HCT116 (cell line): Measurements from ENCODE around the gene UTS2R. TPM values are rescaled to one million over a fixed set of nuclear protein-coding genes. Genes with fewer than 3 reads are reported as not detected.

Source experiments
- ATAC-seq: fragments of 200-7000 bp; cut with Tn5 transposase; 2 replicates; pipeline ENCODE4 v1.9.1; 2020; ENCODE audit warnings: mild to moderate bottlenecking, moderate library complexity
- BruUV-seq: library from RNA; stranded (reverse); fragments of 400-500 nt; replicated peaks from 2 replicates; lab custom pipeline; 2021; lab: Mats Ljungman, UMichigan
- CTCF ChIA-PET: fragments of 300-600 bp; sonication (Branson Sonifier 250); formaldehyde crosslinking; loops from one replicate; lab custom pipeline; 2021; ENCODE audit warnings: antibody characterized with exemption; lab: Charles Lee
- POLR2A ChIA-PET: fragments of 300-600, 350-600 bp; sonication (Branson Sonifier 250); formaldehyde crosslinking; loops from one replicate; lab custom pipeline; 2021; ENCODE audit warnings: antibody characterized with exemption; lab: Charles Lee
- RAD21 ChIA-PET, 2 experiments: fragments of 300-600 bp; sonication (Branson Sonifier 250); formaldehyde crosslinking; loops; one replicate each; lab custom pipeline; 2023; ENCODE audit warnings: low total read pairs in 2 of 2; ENCODE audit not compliant: uncharacterized antibody in 2 of 2, unreplicated experiment in 2 of 2, low non-redundant PET in 1 of 2; lab: Charles Lee
- DNase-seq: peaks from one replicate; pipeline ENCODE4 v3.0.0-alpha.2; 2010; ENCODE audit warnings: low read depth, low spot score
- H2AFZ ChIP-seq: fragments of 200-600 bp; shearing (Covaris generic), sonication (generic); 2 replicates; pipeline ENCODE4 v1.6.1; 2017; ENCODE audit warnings: low read depth, mixed run types, mixed read lengths, antibody characterized with exemption, low read length; ENCODE audit not compliant: poor library complexity, severe bottlenecking
- H3K27ac ChIP-seq: 2 replicates; pipeline ENCODE4 v1.5.1; 2012; ENCODE audit warnings: low read depth, low read length
- H3K27me3 ChIP-seq: fragments of 200-600 bp; sonication (generic); 2 replicates; pipeline ENCODE4 v1.6.1; 2016; ENCODE audit warnings: mixed run types, low read length, mixed read lengths; ENCODE audit not compliant: insufficient read depth
- H3K36me3 ChIP-seq, 2 experiments: fragments of 200-500 bp in 1 of 2; fragments of 200-600 bp in 1 of 2; sonication (Bioruptor generic) in 1 of 2; sonication (generic) in 1 of 2; 2 replicates each; pipeline versions ENCODE4 v1.5.1 to v1.6.1; 2014 to 2016; ENCODE audit warnings: low read length in 2 of 2, inconsistent platforms in 1 of 2, mixed read lengths in 1 of 2, mixed run types in 1 of 2; ENCODE audit not compliant: insufficient read depth in 2 of 2, control insufficient read depth in 1 of 2
- H3K4me1 ChIP-seq, 2 experiments: fragments of 200-600 bp in 1 of 2; sonication (generic) in 1 of 2; 2 replicates each; pipeline versions ENCODE4 v1.5.1 to v1.6.1; 2012 to 2017; ENCODE audit warnings: low read length in 2 of 2, inconsistent platforms in 1 of 2, mild to moderate bottlenecking in 1 of 2, mixed read lengths in 1 of 2, mixed run types in 1 of 2, moderate library complexity in 1 of 2; ENCODE audit not compliant: insufficient read depth in 2 of 2, control insufficient read depth in 1 of 2
- H3K4me2 ChIP-seq: fragments of 200-600 bp; sonication (generic); 2 replicates; pipeline ENCODE4 v1.6.1; 2017; ENCODE audit warnings: mixed run types, low read length, mixed read lengths
- H3K4me3 ChIP-seq, 2 experiments: fragments of 200-600 bp in 1 of 2; sonication (generic) in 1 of 2; replicated peaks in 1 of 2; 2 replicates each; pipeline ENCODE4 v1.5.1; 2011 to 2016; ENCODE audit warnings: low read length in 2 of 2, control low read depth in 1 of 2, low read depth in 1 of 2, mild to moderate bottlenecking in 1 of 2, mixed read lengths in 1 of 2, mixed run types in 1 of 2
- H3K79me2 ChIP-seq: fragments of 200-600 bp; sonication (generic); 2 replicates; pipeline ENCODE4 v1.6.1; 2017; ENCODE audit warnings: mild to moderate bottlenecking, mixed run types, low read length, moderate library complexity, mixed read lengths; ENCODE audit not compliant: insufficient read depth
- H3K9ac ChIP-seq: fragments of 200-600 bp; sonication (generic); 2 replicates; pipeline ENCODE4 v1.6.1; 2016; ENCODE audit warnings: low read length, mixed read lengths
- H3K9me2 ChIP-seq: fragments of 200-600 bp; sonication (generic), shearing (Covaris generic); 2 replicates; pipeline ENCODE4 v1.6.1; 2017; ENCODE audit warnings: mixed run types, mild to moderate bottlenecking, moderate library complexity; ENCODE audit not compliant: insufficient read depth
- H3K9me3 ChIP-seq, 2 experiments: fragments of 200-500 bp in 1 of 2; fragments of 200-600 bp in 1 of 2; sonication (Bioruptor generic) in 1 of 2; sonication (generic) in 1 of 2; 2 replicates each; pipeline ENCODE4 v1.6.1; 2014 to 2017; ENCODE audit warnings: low read length in 2 of 2, mixed read lengths in 2 of 2, inconsistent platforms in 1 of 2, low read depth in 1 of 2, mild to moderate bottlenecking in 1 of 2, mixed run types in 1 of 2, moderate library complexity in 1 of 2; ENCODE audit not compliant: control insufficient read depth in 1 of 2, insufficient read depth in 1 of 2
- H4K20me1 ChIP-seq: fragments of 200-600 bp; sonication (generic), shearing (Covaris generic); 2 replicates; pipeline ENCODE4 v1.6.1; 2017; ENCODE audit warnings: mixed run types, mild to moderate bottlenecking, moderate library complexity; ENCODE audit not compliant: insufficient read depth
- CEBPB ChIP-seq: IDR thresholded peaks from 2 replicates; pipeline ENCODE4 v1.6.1; 2012; ENCODE audit warnings: low read depth
- EGR1 ChIP-seq: IDR thresholded peaks from 2 replicates; pipeline ENCODE4 v1.6.1; 2012; ENCODE audit warnings: low read depth
- EZH2 ChIP-seq: fragments of 200-600 bp; sonication (generic); IDR thresholded peaks from 2 replicates; pipeline ENCODE4 v1.6.1; 2017; ENCODE audit warnings: antibody characterized with exemption, mixed run types
- EZH2phosphoT487 ChIP-seq: fragments of 200-600 bp; IDR thresholded peaks from 2 replicates; pipeline ENCODE4 v1.6.1; 2018; ENCODE audit warnings: antibody characterized with exemption, borderline replicate concordance
- FOSL1 ChIP-seq: IDR thresholded peaks from 2 replicates; pipeline ENCODE4 v1.6.1; 2012; ENCODE audit warnings: low read depth
- JUND ChIP-seq: IDR thresholded peaks from 2 replicates; pipeline ENCODE4 v1.6.1; 2012
- POLR2AphosphoS5 ChIP-seq: IDR thresholded peaks from 2 replicates; pipeline ENCODE4 v1.6.1; 2011; ENCODE audit warnings: mild to moderate bottlenecking, low read depth, low read length, moderate library complexity
- RAD21 ChIP-seq: IDR thresholded peaks from 2 replicates; pipeline ENCODE4 v1.6.1; 2012; ENCODE audit warnings: low read depth, mild to moderate bottlenecking
- SIN3A ChIP-seq: IDR thresholded peaks from 2 replicates; pipeline ENCODE4 v1.6.1; 2012; ENCODE audit warnings: low read depth
- SP1 ChIP-seq: IDR thresholded peaks from 2 replicates; pipeline ENCODE4 v1.6.1; 2012; ENCODE audit warnings: low read depth
- TCF7L2 ChIP-seq: IDR thresholded peaks from 2 replicates; pipeline ENCODE4 v1.7.0; 2011; ENCODE audit warnings: borderline replicate concordance, inconsistent platforms; ENCODE audit not compliant: insufficient read depth, insufficient read length; ENCODE audit errors: extremely low read depth
- YY1 ChIP-seq: IDR thresholded peaks from 2 replicates; pipeline ENCODE4 v1.6.1; 2011; ENCODE audit warnings: low read length, low read depth, moderate library complexity, mild to moderate bottlenecking; ENCODE audit not compliant: insufficient replicate concordance; ENCODE audit errors: extremely low read depth
- ZFX ChIP-seq: fragments of 450-650 bp; IDR thresholded peaks from 2 replicates; pipeline ENCODE4 v1.6.1; 2017
- ZNF274 ChIP-seq: fragments of 200-500 bp; sonication (Bioruptor generic); IDR thresholded peaks from 2 replicates; pipeline ENCODE4 v1.6.1; 2014; ENCODE audit warnings: mild to moderate bottlenecking, low read depth, low read length, inconsistent platforms
- intact Hi-C: fragments of 100-400 bp; cut with micrococcal nuclease; formaldehyde crosslinking; loops from 2 replicates; pipeline ENCODE4 v1.10.0; 2022
- total RNA-seq: library from RNA; stranded (reverse); gene quantifications from one replicate; pipeline ENCODE4 v1.2.1, GENCODE V29; 2021; ENCODE audit not compliant: unreplicated experiment
- TF ChIP-seq, protein P1 (sequence below), 3 experiments: fragments of 200-600 bp in 1 of 3; sonication (generic) in 1 of 3; IDR thresholded peaks in 2 of 3; conservative IDR thresholded peaks in 1 of 3; 2 replicates each; pipeline ENCODE4 v1.5.1; 2012 to 2017; ENCODE audit warnings: low read depth in 2 of 3, low read length in 2 of 3, antibody characterized with exemption in 1 of 3, borderline replicate concordance in 1 of 3, control low read depth in 1 of 3, mild to moderate bottlenecking in 1 of 3, mixed read lengths in 1 of 3, mixed run types in 1 of 3, moderate library complexity in 1 of 3; ENCODE audit not compliant: insufficient read depth in 1 of 3

Gene UTS2R
- total RNA-seq, 1 experiment from 2014 or later, result not detected

- DNase-seq, result no peak
- intact Hi-C loops, result no loop called here
- BruUV-seq, result no TSS peak
Observed at GRCh38 chr17:82400206-82400605, 28.6 kb downstream of the UTS2R start.

DNA sequence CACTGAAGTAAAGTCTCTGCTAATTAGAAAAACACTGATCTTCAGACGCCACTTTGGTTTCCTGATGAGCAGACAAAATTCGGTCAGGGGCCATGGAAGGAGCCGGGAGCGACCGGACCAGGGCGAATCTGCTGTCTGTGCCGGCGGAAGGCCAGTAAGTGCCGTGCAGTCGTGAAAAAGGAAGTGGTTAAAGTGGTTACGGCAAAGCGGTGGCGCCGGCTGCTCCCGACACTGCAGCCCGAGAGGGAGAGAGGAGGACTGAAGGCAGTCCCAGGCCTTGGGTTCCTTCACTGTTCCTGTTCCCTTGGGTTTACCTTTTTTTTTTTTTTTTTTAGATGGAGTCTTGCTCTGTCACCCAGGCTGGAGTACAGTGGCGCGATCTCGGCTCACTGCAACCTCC is 29.3 kb downstream of the UTS2R start:
- H3K27me3 ChIP-seq, result no peaks in the 10 kb centered on the region
- no peak overlapping the region for H2AFZ ChIP-seq
- TF ChIP-seq EZH2, result no peak
- TF ChIP-seq SIN3A, result no peak
- no peak for TF ChIP-seq EZH2phosphoT487
- TF ChIP-seq SP1, result no peak
- no peak for TF ChIP-seq ZNF274
- no peak for TF ChIP-seq CEBPB
- no peak for TF ChIP-seq YY1
- TF ChIP-seq POLR2AphosphoS5, result no peak
- TF ChIP-seq ZFX, result no peak
- no peak for TF ChIP-seq RAD21
- no peak for TF ChIP-seq FOSL1
- BruUV-seq, result no TSS peak
- peaks cover 0 to 9% of the 10 kb centered on the region in 2 experiments; a peak in 2 of 4 replicates for H3K4me1 ChIP-seq
- no peak for ATAC-seq
- H3K27ac ChIP-seq, result no peak overlapping the region
- no peaks in the 10 kb centered on the region for H3K9me3 ChIP-seq
- no peak overlapping the region for H3K4me3 ChIP-seq
- no peaks in the 10 kb centered on the region for H3K79me2 ChIP-seq
- no peak for DNase-seq
- ChIA-PET POLR2A (no interaction called here), CTCF (no interaction called here), RAD21 (no interaction called here)
- H4K20me1 ChIP-seq, result no peaks in the 10 kb centered on the region
- no peaks in the 10 kb centered on the region for H3K9me2 ChIP-seq
- no peak overlapping the region for H3K9ac ChIP-seq
- H3K4me2 ChIP-seq, result no peak overlapping the region
- peaks cover 7 to 9% of the 10 kb centered on the region in 2 experiments; a peak in 2 of 4 replicates for H3K36me3 ChIP-seq
- intact Hi-C loops, result no loop called here

More at GRCh38 chr17:82400206-82400605, 28.6 kb downstream of the UTS2R start:
- Histone ChIP-seq H3K27ac (no peak overlapping the region), H2AFZ (no peak overlapping the region), H3K27me3 (no peaks in the 10 kb centered on the region), H3K4me1 (peaks cover 0 to 9% of the 10 kb centered on the region in 2 experiments; a peak in 2 of 4 replicates), H4K20me1 (no peaks in the 10 kb centered on the region), H3K9ac (no peak overlapping the region), H3K36me3 (peaks cover 7 to 9% of the 10 kb centered on the region in 2 experiments; a peak in 2 of 4 replicates), H3K4me2 (no peak overlapping the region), H3K9me3 (no peaks in the 10 kb centered on the region), H3K79me2 (no peaks in the 10 kb centered on the region), H3K9me2 (no peaks in the 10 kb centered on the region), H3K4me3 (no peak overlapping the region)
- TF ChIP-seq EGR1, result no peak
- TF ChIP-seq SP1, result no peak
- no peak for TF ChIP-seq RAD21
- TF ChIP-seq JUND, result no peak
- TF ChIP-seq, protein P1, sequence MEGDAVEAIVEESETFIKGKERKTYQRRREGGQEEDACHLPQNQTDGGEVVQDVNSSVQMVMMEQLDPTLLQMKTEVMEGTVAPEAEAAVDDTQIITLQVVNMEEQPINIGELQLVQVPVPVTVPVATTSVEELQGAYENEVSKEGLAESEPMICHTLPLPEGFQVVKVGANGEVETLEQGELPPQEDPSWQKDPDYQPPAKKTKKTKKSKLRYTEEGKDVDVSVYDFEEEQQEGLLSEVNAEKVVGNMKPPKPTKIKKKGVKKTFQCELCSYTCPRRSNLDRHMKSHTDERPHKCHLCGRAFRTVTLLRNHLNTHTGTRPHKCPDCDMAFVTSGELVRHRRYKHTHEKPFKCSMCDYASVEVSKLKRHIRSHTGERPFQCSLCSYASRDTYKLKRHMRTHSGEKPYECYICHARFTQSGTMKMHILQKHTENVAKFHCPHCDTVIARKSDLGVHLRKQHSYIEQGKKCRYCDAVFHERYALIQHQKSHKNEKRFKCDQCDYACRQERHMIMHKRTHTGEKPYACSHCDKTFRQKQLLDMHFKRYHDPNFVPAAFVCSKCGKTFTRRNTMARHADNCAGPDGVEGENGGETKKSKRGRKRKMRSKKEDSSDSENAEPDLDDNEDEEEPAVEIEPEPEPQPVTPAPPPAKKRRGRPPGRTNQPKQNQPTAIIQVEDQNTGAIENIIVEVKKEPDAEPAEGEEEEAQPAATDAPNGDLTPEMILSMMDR (IDR thresholded peaks at IDR 0.05 in 2 of 3, conservative IDR thresholded peaks at IDR 0.05 in 1 of 3; ENCODE audit: borderline replicate concordance in 1 of 3, insufficient read depth in 1 of 3, low read depth in 2 of 3, low read length in 2 of 3), result no peak
- TF ChIP-seq TCF7L2, result no peak
- no peak for TF ChIP-seq ZNF274
- TF ChIP-seq CEBPB, result no peak
- no peak for TF ChIP-seq ZFX
- no peak for TF ChIP-seq SIN3A
- TF ChIP-seq POLR2AphosphoS5, result no peak
- ChIA-PET RAD21 (interaction anchor here in 1 of 2 experiments (0.6 kb wide), 1 partner anchor 54 kb away, joined by 3 read pairs; no protein-coding TSS in a partner anchor), POLR2A (no interaction called here), CTCF (no interaction called here)
- ATAC-seq, result no peak
